ENCODE data around the gene DDX59.

DNA sequence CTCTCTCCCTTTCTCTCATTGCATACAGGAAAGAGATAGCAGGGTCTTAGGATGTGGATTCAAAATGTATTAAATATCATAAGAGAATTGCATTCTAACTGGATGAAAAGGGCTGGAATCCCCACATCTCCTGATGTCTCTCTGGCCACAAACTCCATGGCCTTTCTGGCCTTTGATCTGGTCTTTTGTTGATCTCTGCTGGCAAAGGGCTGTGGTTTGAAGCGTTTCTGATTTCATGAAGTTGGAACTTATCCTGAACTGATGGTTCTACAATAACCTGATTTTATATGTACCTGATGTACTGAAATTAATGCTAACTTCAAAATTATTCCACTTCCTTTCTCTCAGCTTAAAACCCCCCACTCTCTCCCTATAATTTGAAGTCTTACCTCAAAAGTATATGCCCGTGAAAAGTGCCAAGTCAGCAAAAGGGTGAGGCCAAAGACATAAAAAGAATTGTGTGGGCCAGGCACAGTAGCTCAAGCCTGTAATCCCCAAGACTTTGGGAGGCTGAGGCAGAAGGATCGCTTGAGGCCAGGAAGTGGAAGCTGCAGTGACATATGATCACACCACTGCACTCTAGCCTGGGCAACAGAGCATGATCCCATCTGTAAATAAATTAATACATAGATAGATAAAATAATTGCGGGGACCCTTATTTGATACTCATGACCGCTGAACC, 42.7 kb downstream of the DDX59 start:
- TF ChIP-seq, protein P1, sequence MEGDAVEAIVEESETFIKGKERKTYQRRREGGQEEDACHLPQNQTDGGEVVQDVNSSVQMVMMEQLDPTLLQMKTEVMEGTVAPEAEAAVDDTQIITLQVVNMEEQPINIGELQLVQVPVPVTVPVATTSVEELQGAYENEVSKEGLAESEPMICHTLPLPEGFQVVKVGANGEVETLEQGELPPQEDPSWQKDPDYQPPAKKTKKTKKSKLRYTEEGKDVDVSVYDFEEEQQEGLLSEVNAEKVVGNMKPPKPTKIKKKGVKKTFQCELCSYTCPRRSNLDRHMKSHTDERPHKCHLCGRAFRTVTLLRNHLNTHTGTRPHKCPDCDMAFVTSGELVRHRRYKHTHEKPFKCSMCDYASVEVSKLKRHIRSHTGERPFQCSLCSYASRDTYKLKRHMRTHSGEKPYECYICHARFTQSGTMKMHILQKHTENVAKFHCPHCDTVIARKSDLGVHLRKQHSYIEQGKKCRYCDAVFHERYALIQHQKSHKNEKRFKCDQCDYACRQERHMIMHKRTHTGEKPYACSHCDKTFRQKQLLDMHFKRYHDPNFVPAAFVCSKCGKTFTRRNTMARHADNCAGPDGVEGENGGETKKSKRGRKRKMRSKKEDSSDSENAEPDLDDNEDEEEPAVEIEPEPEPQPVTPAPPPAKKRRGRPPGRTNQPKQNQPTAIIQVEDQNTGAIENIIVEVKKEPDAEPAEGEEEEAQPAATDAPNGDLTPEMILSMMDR (IDR thresholded peaks at IDR 0.05 in 4 of 5, conservative IDR thresholded peaks at IDR 0.05 in 1 of 5) = no peak
- no peak for TF ChIP-seq POLR2A (IDR thresholded peaks at IDR 0.05)

Measured in gastrocnemius medialis (tissue), 4 donors.